GM12878 (cell line): ENCODE results near the gene MDGA2. TPM values are rescaled to one million over a fixed set of nuclear protein-coding genes. Genes with fewer than 3 reads are reported as not detected.

Experiments used
- ATAC-seq: fragments of 200-7000 bp; cut with Tn5 transposase; 3 replicates; pipeline ENCODE4 v1.9.1; 2020; ENCODE audit warnings: mild to moderate bottlenecking, moderate library complexity
- BruUV-seq: library from RNA; stranded (reverse); fragments of 400-500 nt; replicated peaks from 2 replicates; lab custom pipeline; 2021; lab: Mats Ljungman, UMichigan
- CTCF ChIA-PET: fragments of 300-600 bp; sonication (Branson Sonifier 250); formaldehyde crosslinking; extraction: SDS; loops from one replicate; lab custom pipeline; 2021; ENCODE audit warnings: inconsistent platforms; lab: Yijun Ruan, JAX
- POLR2A ChIA-PET: fragments of 350-600 bp; formaldehyde crosslinking; extraction: SDS; loops from one replicate; lab custom pipeline; 2021; ENCODE audit warnings: inconsistent platforms; lab: Charles Lee
- RAD21 ChIA-PET: fragments of 300-600 bp; sonication (Branson Sonifier 250); formaldehyde crosslinking; loops from one replicate; lab custom pipeline; 2023; ENCODE audit warnings: antibody characterized with exemption; ENCODE audit not compliant: unreplicated experiment; lab: Charles Lee
- SMC1A ChIA-PET: fragments of 300-600 bp; sonication (Branson Sonifier 250); formaldehyde crosslinking; loops from one replicate; lab custom pipeline; 2023; ENCODE audit not compliant: unreplicated experiment, uncharacterized antibody; lab: Charles Lee
- DNase-seq: peaks from one replicate; pipeline ENCODE4 v3.0.0-alpha.2; 2011; ENCODE audit warnings: low read depth, low spot score
- FAIRE-seq: peaks from 3 replicates; lab custom pipeline; 2011; peaks lifted over from hg19 to GRCh38; lab: Jason Lieb, UNC
- H2AFZ ChIP-seq: 2 replicates; pipeline ENCODE4 v1.6.0; 2011; ENCODE audit warnings: low read depth, low read length, control low read depth; ENCODE audit not compliant: control insufficient read depth
- H3K27ac ChIP-seq: 2 replicates; pipeline ENCODE4 v1.5.1; 2011; ENCODE audit warnings: control low read depth; ENCODE audit not compliant: control insufficient read depth, insufficient read depth
- H3K27me3 ChIP-seq, 2 experiments: replicated peaks in 1 of 2; 2 replicates each; pipeline versions ENCODE4 v1.6.0 to v1.6.1; 2011; ENCODE audit warnings: low read length in 1 of 2; ENCODE audit not compliant: control insufficient read depth in 2 of 2, insufficient read depth in 2 of 2
- H3K36me3 ChIP-seq, 2 experiments: 2 replicates each; pipeline ENCODE4 v1.5.1; 2011; ENCODE audit warnings: low read length in 1 of 2; ENCODE audit not compliant: control insufficient read depth in 2 of 2, insufficient read depth in 2 of 2
- H3K4me1 ChIP-seq: 2 replicates; pipeline ENCODE4 v1.6.1; 2011; ENCODE audit warnings: mild to moderate bottlenecking, low read length, moderate library complexity, mixed read lengths; ENCODE audit not compliant: control insufficient read depth, insufficient read depth
- H3K4me2 ChIP-seq: 2 replicates; pipeline ENCODE4 v1.6.0; 2011; ENCODE audit warnings: control low read depth; ENCODE audit not compliant: control insufficient read depth, insufficient read depth
- H3K4me3 ChIP-seq: fragments of 200-600 bp; sonication (generic); 2 replicates; pipeline ENCODE4 v1.5.1; 2016
- H3K79me2 ChIP-seq: 2 replicates; pipeline ENCODE4 v1.6.0; 2011; ENCODE audit warnings: low read length; ENCODE audit not compliant: control insufficient read depth, insufficient read depth
- H3K9ac ChIP-seq: 2 replicates; pipeline ENCODE4 v1.8.0; 2011; ENCODE audit warnings: low read length, control low read depth, mixed read lengths; ENCODE audit not compliant: control insufficient read depth, insufficient read depth
- H3K9me3 ChIP-seq: replicated peaks from 3 replicates; pipeline ENCODE4 v1.5.1; 2011; ENCODE audit warnings: mild to moderate bottlenecking, low read length; ENCODE audit not compliant: control insufficient read depth, insufficient read depth
- H4K20me1 ChIP-seq: 2 replicates; pipeline ENCODE4 v1.6.0; 2011; ENCODE audit not compliant: control insufficient read depth, insufficient read depth
- ATF7 ChIP-seq: fragments of 450-650 bp; IDR thresholded peaks from 2 replicates; pipeline ENCODE4 v1.6.1; 2016; ENCODE audit warnings: low read depth, mild to moderate bottlenecking
- BHLHE40 ChIP-seq, 2 experiments: fragments of 450-650 bp in 1 of 2; IDR thresholded peaks; 2 replicates each; pipeline ENCODE4 v1.6.1; 2011 to 2017; ENCODE audit warnings: low read depth in 2 of 2, borderline replicate concordance in 1 of 2, improper control_type of control experiment in 1 of 2, low read length in 1 of 2, mild to moderate bottlenecking in 1 of 2
- CREM ChIP-seq: IDR thresholded peaks from 2 replicates; pipeline ENCODE4 v1.6.1; 2014; ENCODE audit warnings: antibody characterized with exemption, low read depth
- DPF2 ChIP-seq: fragments of 450-650 bp; IDR thresholded peaks from 2 replicates; pipeline ENCODE4 v1.6.1; 2017; ENCODE audit warnings: mild to moderate bottlenecking
- EED ChIP-seq: sonication (generic); IDR thresholded peaks from 2 replicates; pipeline ENCODE4 v1.6.1; 2016; ENCODE audit warnings: antibody characterized with exemption, low read depth
- FOXK2 ChIP-seq: fragments of 450-650 bp; IDR thresholded peaks from 2 replicates; pipeline ENCODE4 v1.6.1; 2017; ENCODE audit warnings: mild to moderate bottlenecking, moderate library complexity
- GABPA ChIP-seq: IDR thresholded peaks from 2 replicates; pipeline ENCODE4 v1.6.1; 2014; ENCODE audit warnings: antibody characterized with exemption, low read depth, mild to moderate bottlenecking, inconsistent platforms
- JUND ChIP-seq: IDR thresholded peaks from 2 replicates; pipeline ENCODE4 v1.6.1; 2012; ENCODE audit warnings: low read depth, mild to moderate bottlenecking, low read length, improper control_type of control experiment, moderate library complexity
- KDM1A ChIP-seq: fragments of 200-600 bp; sonication (generic); IDR thresholded peaks from 2 replicates; pipeline ENCODE4 v1.6.1; 2016; ENCODE audit warnings: borderline replicate concordance
- NR2F1 ChIP-seq: fragments of 450-650 bp; conservative IDR thresholded peaks from 2 replicates; pipeline ENCODE4 v1.6.1; 2017; ENCODE audit warnings: mild to moderate bottlenecking
- POLR2A ChIP-seq: IDR thresholded peaks from 2 replicates; pipeline ENCODE4 v1.6.1; 2011; ENCODE audit warnings: low read depth, mild to moderate bottlenecking, low read length
- RBBP5 ChIP-seq: fragments of 200-600 bp; sonication (generic); conservative IDR thresholded peaks from 2 replicates; pipeline ENCODE4 v1.6.1; 2016
- TARDBP ChIP-seq: IDR thresholded peaks from 2 replicates; pipeline ENCODE4 v1.6.1; 2016; ENCODE audit warnings: borderline replicate concordance
- TCF12 ChIP-seq: IDR thresholded peaks from 2 replicates; pipeline ENCODE4 v1.6.1; 2011; ENCODE audit warnings: low read depth, mild to moderate bottlenecking, low read length
- USF2 ChIP-seq: IDR thresholded peaks from 2 replicates; pipeline ENCODE4 v1.6.1; 2011; ENCODE audit warnings: low read depth, low read length, improper control_type of control experiment, borderline replicate concordance
- WGBS: methylation state at CpG from one replicate; pipeline ENCODE4 v1.1.6; 2016; ENCODE audit warnings: low lambda C conversion rate; ENCODE audit not compliant: insufficient replicate concordance, insufficient coverage; ENCODE audit errors: missing lambda C conversion rate; 5-methylcytosine and 5-hydroxymethylcytosine counted together
- in situ Hi-C: fragments of 300-500 bp; cut with MboI; formaldehyde crosslinking; loops from 9 replicates; pipeline ENCODE4 v1.14.3; 2018; ENCODE audit warnings: mixed read lengths
- intact Hi-C: fragments of 100-400 bp; cut with micrococcal nuclease; formaldehyde crosslinking; loops from one replicate; pipeline ENCODE4 v1.14.2; 2022; ENCODE audit not compliant: unreplicated experiment
- polyA plus RNA-seq, 11 experiments: library from polyadenylated mRNA; depleted of rRNA in 4 of 11; unstranded in 6 of 11; stranded (reverse) in 5 of 11; fragments of >200 nt; fragmentation: Nextera tagmentation in 4 of 11; fragmentation: Illumina TruSeq in 1 of 11; extraction: Ambion mirVana in 4 of 11; extraction: Trizol in 1 of 11; gene quantifications; 1 replicate in 1 of 11; 2 replicates in 10 of 11; pipeline versions ENCODE4 v1.2.1 to v1.2.3, GENCODE V29; 2011 to 2016; ENCODE audit warnings: inconsistent platforms in 2 of 11, missing spikeins in 2 of 11, low read depth in 1 of 11
- total RNA-seq, 4 experiments: library from RNA; depleted of rRNA in 3 of 4; stranded (reverse); fragments of >200 nt in 3 of 4; fragmentation: Illumina TruSeq in 1 of 4; extraction: Trizol in 1 of 4; gene quantifications; 2 replicates each; pipeline versions ENCODE4 v1.2.1 to v1.2.3, GENCODE V29; 2013 to 2021
- TF ChIP-seq, protein P1 (sequence below): fragments of 450-650 bp; IDR thresholded peaks from 2 replicates; pipeline ENCODE4 v1.6.1; 2014; ENCODE audit warnings: mild to moderate bottlenecking
- TF ChIP-seq, protein P2 (sequence below): fragments of 450-650 bp; IDR thresholded peaks from 2 replicates; pipeline ENCODE4 v1.6.1; 2016; ENCODE audit warnings: mild to moderate bottlenecking

Gene MDGA2
- total and polyA plus RNA-seq, 10 of the 15 experiments (the other 5 are each of a cell fraction or from before 2014, with no cell fraction given): not detected

GRCh38 chr14:46940611-46941010, 734.8 kb downstream of the MDGA2 start:
- Histone ChIP-seq H3K36me3 (no peaks in the 10 kb centered on the region), H3K79me2 (no peaks in the 10 kb centered on the region), H3K27me3 (no peaks in the 10 kb centered on the region), H3K9ac (no peak overlapping the region), H3K9me3 (no peaks in the 10 kb centered on the region), H3K4me1 (no peaks in the 10 kb centered on the region)
- no peak for DNase-seq
- no TSS peak for BruUV-seq
- intact Hi-C loops: no loop called here
- ChIA-PET RAD21 (no interaction called here), POLR2A (no interaction called here)
- TF ChIP-seq TCF12 (no peak), NR2F1 (no peak), RBBP5 (no peak), KDM1A (no peak), USF2 (no peak)
- TF ChIP-seq, all 136 proteins: peak for 0
- ATAC-seq (no peak), FAIRE-seq (no peak)
- no peak overlapping the region for H3K27ac ChIP-seq
- in situ Hi-C loops: no loop called here
- SMC1A ChIA-PET: interaction anchor here (0.6 kb wide), 1 partner anchor 41 kb away, joined by 3 read pairs; no protein-coding TSS in a partner anchor
- WGBS: 58% methylated on average over 4 of the region's 5 CpGs
- H3K4me3 ChIP-seq: no peak overlapping the region
- no peaks in the 10 kb centered on the region for H4K20me1 ChIP-seq
- H2AFZ ChIP-seq: no peak overlapping the region
- H3K4me2 ChIP-seq: no peak overlapping the region
- CTCF ChIA-PET: no interaction called here

GRCh38 chr14:46920542-46920941, 754.9 kb downstream of the MDGA2 start:
- no peak overlapping the region for H3K9ac ChIP-seq
- RAD21 ChIA-PET: no interaction called here
- POLR2A ChIA-PET: no interaction called here
- in situ Hi-C loops: no loop called here
- no peaks in the 10 kb centered on the region for H3K27me3 ChIP-seq
- TF ChIP-seq POLR2A (no peak), ATF7 (no peak), CREM (no peak), GABPA (no peak), EED (no peak), BHLHE40 (IDR thresholded peaks at IDR 0.05; ENCODE audit: borderline replicate concordance in 1 of 2, low read depth in 2 of 2, low read length in 1 of 2) (no peak), FOXK2 (no peak), JUND (no peak), TCF12 (no peak), DPF2 (no peak), TARDBP (no peak)
- TF ChIP-seq, protein P1, sequence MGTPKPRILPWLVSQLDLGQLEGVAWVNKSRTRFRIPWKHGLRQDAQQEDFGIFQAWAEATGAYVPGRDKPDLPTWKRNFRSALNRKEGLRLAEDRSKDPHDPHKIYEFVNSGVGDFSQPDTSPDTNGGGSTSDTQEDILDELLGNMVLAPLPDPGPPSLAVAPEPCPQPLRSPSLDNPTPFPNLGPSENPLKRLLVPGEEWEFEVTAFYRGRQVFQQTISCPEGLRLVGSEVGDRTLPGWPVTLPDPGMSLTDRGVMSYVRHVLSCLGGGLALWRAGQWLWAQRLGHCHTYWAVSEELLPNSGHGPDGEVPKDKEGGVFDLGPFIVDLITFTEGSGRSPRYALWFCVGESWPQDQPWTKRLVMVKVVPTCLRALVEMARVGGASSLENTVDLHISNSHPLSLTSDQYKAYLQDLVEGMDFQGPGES: no peak
- TF ChIP-seq, protein P2, sequence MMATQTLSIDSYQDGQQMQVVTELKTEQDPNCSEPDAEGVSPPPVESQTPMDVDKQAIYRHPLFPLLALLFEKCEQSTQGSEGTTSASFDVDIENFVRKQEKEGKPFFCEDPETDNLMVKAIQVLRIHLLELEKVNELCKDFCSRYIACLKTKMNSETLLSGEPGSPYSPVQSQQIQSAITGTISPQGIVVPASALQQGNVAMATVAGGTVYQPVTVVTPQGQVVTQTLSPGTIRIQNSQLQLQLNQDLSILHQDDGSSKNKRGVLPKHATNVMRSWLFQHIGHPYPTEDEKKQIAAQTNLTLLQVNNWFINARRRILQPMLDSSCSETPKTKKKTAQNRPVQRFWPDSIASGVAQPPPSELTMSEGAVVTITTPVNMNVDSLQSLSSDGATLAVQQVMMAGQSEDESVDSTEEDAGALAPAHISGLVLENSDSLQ: no peak
- TF ChIP-seq, all 136 proteins: peak for 0
- H3K4me3 ChIP-seq: no peak overlapping the region
- H2AFZ ChIP-seq: no peak overlapping the region
- no peaks in the 10 kb centered on the region for H3K4me1 ChIP-seq
- FAIRE-seq: no peak
- no peaks in the 10 kb centered on the region for H4K20me1 ChIP-seq
- ATAC-seq: no peak
- DNase-seq: no peak
- no peak overlapping the region for H3K27ac ChIP-seq
- intact Hi-C loops: no loop called here
- BruUV-seq: no TSS peak
- SMC1A ChIA-PET: no interaction called here
- 50% methylated on average over 3 of the region's 3 CpGs for WGBS
- no peaks in the 10 kb centered on the region for H3K9me3 ChIP-seq
- no peaks in the 10 kb centered on the region for H3K36me3 ChIP-seq
- CTCF ChIA-PET: no interaction called here
- no peak overlapping the region for H3K4me2 ChIP-seq
- H3K79me2 ChIP-seq: no peaks in the 10 kb centered on the region
